Colonic mucosa (tissue), 4 donors: Measurements from ENCODE around the gene KRCC1. TPM values are rescaled to one million over a fixed set of nuclear protein-coding genes. Genes with fewer than 3 reads are reported as not detected.
A peak's percentile ranks its signal among the peaks of the same experiment; 100 is the strongest.

Source experiments
- DNase-seq: peaks from one replicate; pipeline ENCODE4 v3.0.0-alpha.2; 2020
- H3K27ac ChIP-seq: fragments of 200-600 bp; one replicate; pipeline ENCODE4 v1.8.0; 2021
- H3K27me3 ChIP-seq: fragments of 200-600 bp; one replicate; pipeline ENCODE4 v1.8.0; 2021
- H3K36me3 ChIP-seq: fragments of 200-600 bp; one replicate; pipeline ENCODE4 v1.8.0; 2021
- H3K4me1 ChIP-seq: fragments of 200-600 bp; one replicate; pipeline ENCODE4 v1.8.0; 2021; ENCODE audit warnings: mild to moderate bottlenecking
- H3K4me3 ChIP-seq: fragments of 200-600 bp; one replicate; pipeline ENCODE4 v1.8.0; 2021
- H3K9ac ChIP-seq, 2 donors: one replicate each; pipeline ENCODE4 v1.7.0; 2013; ENCODE audit warnings: control low read depth in 2 of 2, low read depth in 2 of 2, low read length in 2 of 2
- H3K9me3 ChIP-seq: fragments of 200-600 bp; one replicate; pipeline ENCODE4 v1.8.0; 2021
- CTCF ChIP-seq: fragments of 200-600 bp; IDR thresholded peaks from one replicate; pipeline ENCODE4 v1.8.0; 2022; ENCODE audit warnings: antibody characterized with exemption, mild to moderate bottlenecking
- intact Hi-C: fragments of 100-400 bp; cut with DNase I; formaldehyde crosslinking; loops from one replicate; pipeline ENCODE4 v1.14.1; 2022
- total RNA-seq, 2 donors: library from RNA; stranded (reverse); fragmentation: NEBNext Ultra II Directional in 1 of 2; extraction: Animal tissue kit (Norgen Biotek cat#: 25700) in 1 of 2; gene quantifications; one replicate each; pipeline ENCODE4 v1.2.1, GENCODE V29; 2021
- donor health status: healthy.
- donor health status: DM: no; HTN: no; CAD: no.
- donor health status: DM: no; HTN: no; CAD: no.

Gene KRCC1
- 10 to 100 TPM; 45.6 to 75.8 TPM for total RNA-seq

DNA sequence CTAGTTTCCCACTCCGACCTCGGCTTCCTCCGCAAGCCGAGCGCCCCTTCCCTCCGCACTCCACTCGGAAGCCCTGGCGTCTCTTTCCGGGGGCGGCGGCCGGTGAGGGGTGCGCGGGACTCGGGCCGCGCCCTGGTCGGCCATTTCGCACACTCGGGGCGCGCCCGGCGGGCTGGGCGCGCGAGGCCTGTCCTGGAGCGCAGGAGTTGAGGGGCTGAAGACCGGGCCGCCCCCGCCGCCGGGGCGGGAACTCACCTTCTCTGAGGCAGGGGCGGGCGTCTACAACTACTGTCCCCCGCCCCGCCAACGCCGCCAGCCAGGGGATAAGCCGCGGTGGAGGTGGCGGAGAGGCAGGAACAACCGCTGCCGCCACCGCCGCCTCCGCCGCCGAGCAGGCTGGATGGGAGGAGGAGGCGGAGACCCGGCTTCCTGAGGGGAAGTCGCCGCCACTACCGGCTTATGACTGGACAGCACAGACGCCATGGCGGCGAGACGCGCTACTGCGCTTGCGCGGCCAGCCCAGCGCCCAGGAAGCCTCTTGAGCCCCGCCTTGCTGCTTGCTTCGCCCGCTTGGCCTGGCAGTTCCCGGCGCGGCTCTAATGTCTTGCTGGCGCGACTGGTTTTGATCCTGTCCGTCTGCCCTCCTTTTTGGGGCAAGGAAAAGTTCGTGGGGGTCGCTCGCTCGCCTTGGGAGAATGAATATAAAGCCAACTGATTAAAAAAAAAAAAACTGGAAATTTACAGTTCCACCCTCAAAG lies at the start of gene KRCC1:
TSS of gene KRCC1 (minus strand) at position 413 of the 758 bp plus-strand sequence. CDS start 27,220 bp downstream, outside the sequence.
- no peaks in the 10 kb centered on the region for H3K9me3 ChIP-seq
- DNase-seq = peak; percentile 94
- intact Hi-C loops = no loop called here
- no peak for TF ChIP-seq CTCF
- H3K27ac ChIP-seq = peak within 1 kb of the TSS; percentile 95
- peaks cover 10% of the 10 kb centered on the region for H3K4me1 ChIP-seq
- H3K27me3 ChIP-seq = no peaks in the 10 kb centered on the region
- no peaks in the 10 kb centered on the region for H3K36me3 ChIP-seq
- peak within 1 kb of the TSS; percentile 89 to 95 for H3K9ac ChIP-seq
- H3K4me3 ChIP-seq = peak within 1 kb of the TSS; percentile 65

DNA sequence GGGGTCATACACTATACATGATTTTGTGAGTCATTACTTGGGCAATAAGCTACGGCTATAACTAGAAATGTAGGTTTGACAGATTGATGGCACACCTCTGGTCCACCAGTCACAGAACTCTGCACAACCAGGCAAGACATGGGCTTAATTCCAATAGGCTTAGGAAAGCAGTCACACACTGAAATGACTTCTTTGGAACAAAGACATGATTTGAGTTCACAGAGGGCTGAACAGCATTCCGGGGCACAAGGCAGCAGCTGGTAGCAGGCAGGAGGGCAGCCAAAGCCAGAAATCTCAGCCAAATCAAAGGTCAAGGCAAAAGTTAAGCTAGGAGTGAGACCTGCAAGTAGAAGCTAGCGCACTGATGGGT lies 44.9 kb upstream of the KRCC1 start:
- H3K36me3 ChIP-seq = no peaks in the 10 kb centered on the region
- no peak overlapping the region for H3K4me3 ChIP-seq
- H3K4me1 ChIP-seq = no peaks in the 10 kb centered on the region
- TF ChIP-seq CTCF = no peak
- H3K9me3 ChIP-seq = no peaks in the 10 kb centered on the region
- H3K27me3 ChIP-seq = no peaks in the 10 kb centered on the region
- H3K27ac ChIP-seq = no peak overlapping the region
- intact Hi-C loops = no loop called here
- no peak for DNase-seq
- no peak overlapping the region for H3K9ac ChIP-seq

GRCh38 chr2:88099798-88100488 lies 44.4 kb upstream of the KRCC1 start:
- H3K36me3 ChIP-seq = no peaks in the 10 kb centered on the region
- intact Hi-C loops = no loop called here
- no peaks in the 10 kb centered on the region for H3K27me3 ChIP-seq
- no peak for TF ChIP-seq CTCF
- no peaks in the 10 kb centered on the region for H3K9me3 ChIP-seq
- no peak for DNase-seq
- H3K9ac ChIP-seq = no peak overlapping the region
- H3K4me1 ChIP-seq = no peaks in the 10 kb centered on the region
- H3K4me3 ChIP-seq = no peak overlapping the region
- no peak overlapping the region for H3K27ac ChIP-seq

DNA sequence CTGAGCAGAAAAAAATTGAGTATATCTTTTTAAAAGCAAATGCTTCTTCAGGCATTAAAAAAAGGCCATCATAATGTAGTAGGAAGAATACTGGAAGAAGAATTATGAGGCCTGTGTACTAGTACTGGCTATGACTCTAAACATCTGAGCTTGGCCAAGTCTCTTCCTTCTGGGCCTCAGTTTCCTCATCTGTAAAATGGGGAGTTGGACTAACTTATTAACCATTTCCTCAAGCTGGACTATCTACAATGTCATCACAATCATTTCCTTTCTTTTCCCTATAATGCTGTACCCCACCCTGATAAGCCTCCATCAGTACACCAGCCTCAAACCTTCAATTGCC lies 42.9 kb upstream of the KRCC1 start:
- Histone ChIP-seq H3K9me3 (no peaks in the 10 kb centered on the region), H3K4me1 (no peaks in the 10 kb centered on the region), H3K9ac (no peak overlapping the region), H3K27me3 (no peaks in the 10 kb centered on the region), H3K27ac (no peak overlapping the region), H3K4me3 (no peak overlapping the region), H3K36me3 (no peaks in the 10 kb centered on the region)
- DNase-seq = no peak
- no peak for TF ChIP-seq CTCF
- intact Hi-C loops = no loop called here

DNA sequence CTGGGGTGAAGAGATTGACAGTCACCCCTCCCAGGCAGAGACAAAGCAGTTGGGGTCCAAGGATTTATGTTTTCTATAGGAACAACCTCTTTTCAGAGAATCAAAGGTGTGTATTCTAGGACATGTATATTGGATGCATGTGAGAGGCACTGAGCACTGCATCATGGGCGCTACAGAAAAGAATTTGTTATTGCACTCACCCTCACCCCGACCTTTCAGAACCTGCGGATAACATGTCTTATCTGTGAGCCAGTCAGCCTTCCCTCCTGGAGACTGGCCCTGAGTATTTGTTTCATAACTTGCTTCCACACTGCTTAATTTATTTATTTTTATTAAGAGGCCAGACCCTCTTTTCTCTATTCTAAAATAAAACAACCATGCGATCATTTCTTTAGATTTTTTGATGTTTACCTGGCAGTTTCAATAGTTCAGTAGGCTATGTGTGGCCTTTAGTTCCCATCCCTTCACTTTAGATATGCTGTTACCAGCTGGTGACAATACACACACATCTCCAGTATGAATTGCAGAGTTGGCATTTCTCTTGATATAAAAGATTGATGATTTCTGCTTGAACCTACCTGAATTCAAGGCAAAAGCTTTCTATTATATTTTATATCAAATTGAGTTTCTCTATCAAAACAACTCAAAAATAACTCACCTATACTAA lies 42.4 kb upstream of the KRCC1 start:
- Histone ChIP-seq H3K9ac (no peak overlapping the region), H3K36me3 (no peaks in the 10 kb centered on the region), H3K27ac (no peak overlapping the region), H3K27me3 (no peaks in the 10 kb centered on the region), H3K9me3 (no peaks in the 10 kb centered on the region), H3K4me3 (no peak overlapping the region), H3K4me1 (no peaks in the 10 kb centered on the region)
- DNase-seq = no peak
- TF ChIP-seq CTCF = no peak
- intact Hi-C loops = no loop called here
